ENCODE data around the gene NPAS3.

The NPAS3 gene

DNA sequence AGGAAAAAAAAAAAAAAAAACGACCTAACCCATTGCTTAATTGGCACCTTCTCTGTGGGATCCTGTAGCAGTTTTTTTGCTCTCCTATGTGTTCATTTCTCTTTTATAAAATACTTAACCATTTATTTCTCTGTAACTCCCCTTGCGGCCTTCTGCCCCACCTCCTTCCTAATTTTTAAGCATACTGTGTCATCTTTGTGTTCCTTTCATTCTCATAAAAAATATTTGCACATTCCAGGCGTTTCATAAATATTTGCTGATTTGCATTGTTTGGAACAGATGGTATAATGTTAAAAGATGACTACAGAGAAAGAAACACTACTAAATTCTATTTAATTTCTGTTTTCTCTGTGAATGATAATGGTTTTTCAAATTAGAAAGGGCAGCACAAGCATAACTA is 77.9 kb downstream of the NPAS3 start:
- no peak for DNase-seq (ENCODE audit: low read depth)

DNA sequence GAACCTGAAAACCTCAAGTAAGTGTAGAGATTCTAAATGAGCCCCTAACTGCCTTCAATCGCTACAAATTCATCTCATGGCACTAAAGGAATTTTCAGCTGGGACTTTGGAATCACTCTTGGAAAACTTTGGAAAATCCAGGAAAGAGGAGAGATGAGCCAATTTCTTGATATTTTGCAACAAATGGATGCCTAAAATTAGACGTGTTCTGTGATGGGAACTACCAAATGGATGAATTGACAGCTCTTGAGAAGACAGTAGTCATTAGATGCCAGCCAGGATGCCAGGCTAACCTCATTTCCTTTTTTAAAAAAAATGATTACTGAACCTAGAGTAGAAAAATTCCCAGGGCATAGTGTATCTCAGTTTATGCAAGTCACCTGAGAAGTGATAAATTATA is 78.3 kb downstream of the NPAS3 start:
- DNase-seq (ENCODE audit: low read depth) = no peak

DNA sequence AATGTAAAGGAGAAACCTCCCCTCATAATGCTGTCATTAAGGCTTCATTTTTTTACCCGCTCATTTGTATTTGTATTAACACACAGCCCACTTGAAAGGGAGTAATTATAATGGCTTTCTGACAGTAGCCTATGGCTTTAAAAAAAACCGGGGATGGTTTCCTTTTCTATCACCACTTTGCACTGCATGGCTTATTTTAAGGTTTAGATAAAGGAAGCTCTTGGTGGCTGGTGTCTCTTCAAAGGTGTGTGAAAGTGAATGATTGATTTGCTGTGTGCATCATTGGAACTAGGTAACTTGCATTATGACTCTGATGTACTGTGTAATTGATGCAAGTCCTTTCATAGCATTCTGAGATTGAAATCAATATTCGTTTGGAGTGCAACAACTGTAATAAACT is 80.7 kb downstream of the NPAS3 start:
- DNase-seq (ENCODE audit: low read depth) = no peak

DNA sequence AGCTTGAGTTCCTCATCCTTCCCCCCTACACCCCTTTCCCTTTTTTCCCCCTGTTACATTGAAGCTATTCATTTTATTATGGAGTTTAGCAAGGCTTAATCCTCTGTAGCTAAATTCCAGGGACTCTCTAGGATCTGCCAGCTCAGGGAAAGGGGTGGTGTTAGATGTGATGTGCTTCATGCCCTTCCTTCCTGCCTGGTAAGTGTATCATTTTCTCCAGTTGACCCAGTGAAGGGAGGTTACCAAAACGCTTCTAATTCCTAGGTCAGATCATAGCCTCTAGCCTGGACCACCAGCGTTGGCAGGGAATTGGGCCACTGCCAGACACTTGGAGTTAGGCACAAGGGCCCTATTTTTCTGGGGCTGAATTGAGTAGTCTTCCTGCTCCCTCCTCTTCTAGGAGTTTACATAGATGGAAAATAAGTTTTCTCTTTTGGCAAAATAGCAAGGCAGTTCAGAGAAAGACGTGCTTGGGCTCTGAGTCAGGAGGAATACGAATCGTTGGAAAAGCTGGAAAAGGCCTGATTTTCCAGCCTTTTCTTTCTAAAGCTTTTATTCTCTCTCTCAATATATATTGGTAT is 88.3 kb downstream of the NPAS3 start:
- no peak for DNase-seq (ENCODE audit: low read depth)

DNA sequence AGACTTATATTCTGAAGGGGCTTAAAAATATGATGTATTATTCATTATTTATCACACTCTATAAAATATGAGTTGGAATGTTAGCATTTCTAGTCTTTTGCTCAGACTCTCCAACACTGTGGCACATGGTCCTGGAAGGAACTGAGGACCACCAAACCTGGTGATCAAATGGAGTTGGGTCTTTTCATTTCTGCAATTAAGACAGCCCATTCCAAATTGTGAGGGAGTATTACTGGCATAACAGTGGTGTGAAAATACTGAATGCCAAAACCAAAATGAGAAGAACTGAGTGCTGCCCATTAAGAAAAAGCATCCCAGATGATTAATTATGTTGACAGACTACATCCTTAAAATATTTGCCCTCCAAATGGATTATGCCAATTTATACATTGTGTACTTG is 90.8 kb downstream of the NPAS3 start:
- DNase-seq (ENCODE audit: low read depth) = no peak

DNA sequence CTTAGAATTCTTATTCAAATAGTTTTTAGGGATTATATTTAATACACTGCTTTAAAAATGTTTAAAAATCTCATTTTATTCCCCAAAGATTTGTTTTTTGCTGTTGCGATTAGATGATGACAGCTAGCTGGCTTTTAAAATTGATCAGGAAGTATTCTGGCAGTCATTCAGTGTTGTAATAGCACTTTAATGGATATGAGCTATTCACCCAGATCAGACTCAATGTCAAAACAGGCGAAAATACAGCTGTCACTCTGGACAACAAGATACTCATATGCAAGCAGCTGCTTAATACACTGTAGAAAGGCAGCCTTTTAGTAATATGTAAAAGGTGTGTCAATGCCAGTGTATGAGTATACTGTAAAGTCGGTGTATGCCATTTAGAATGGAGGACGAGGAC is 91.7 kb downstream of the NPAS3 start:
- no peak for DNase-seq (ENCODE audit: low read depth)

DNA sequence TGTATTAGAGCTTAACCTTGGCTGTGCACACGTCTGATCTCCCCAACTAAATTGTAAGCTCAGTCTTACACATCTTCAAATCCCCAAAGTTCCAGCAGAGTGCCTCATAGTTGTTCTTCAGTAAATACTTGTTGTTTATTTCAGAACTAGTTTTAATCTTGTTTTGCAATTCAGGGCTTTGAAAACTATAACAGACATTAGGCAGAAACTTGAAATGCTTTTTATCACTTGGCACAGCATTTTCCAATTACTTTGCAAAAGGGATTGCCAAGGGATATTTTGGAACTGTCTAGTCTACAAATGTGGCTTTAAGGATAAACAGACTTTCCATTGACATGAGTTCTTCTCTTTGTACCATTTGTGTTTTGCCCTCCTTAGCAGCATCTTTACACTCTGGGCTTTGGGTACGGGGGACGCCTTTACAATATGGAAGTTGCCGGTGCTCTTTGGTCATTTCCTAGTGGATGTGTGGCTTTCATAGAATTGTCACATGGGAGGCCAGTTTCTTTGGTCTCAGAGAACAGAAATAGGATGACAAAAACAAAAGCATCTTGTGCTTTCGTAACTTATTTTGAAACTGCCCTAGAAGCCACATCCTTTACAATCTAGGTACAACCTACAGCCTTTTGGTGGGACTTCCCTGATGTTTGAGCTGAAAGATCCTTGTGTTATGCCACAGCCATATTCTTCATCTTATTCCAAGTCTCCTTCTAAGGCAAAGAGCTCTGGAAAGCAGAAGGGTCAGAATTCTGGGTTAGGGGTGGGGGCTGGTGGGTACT is 96.9 kb downstream of the NPAS3 start:
- DNase-seq (ENCODE audit: low read depth) = no peak

DNA sequence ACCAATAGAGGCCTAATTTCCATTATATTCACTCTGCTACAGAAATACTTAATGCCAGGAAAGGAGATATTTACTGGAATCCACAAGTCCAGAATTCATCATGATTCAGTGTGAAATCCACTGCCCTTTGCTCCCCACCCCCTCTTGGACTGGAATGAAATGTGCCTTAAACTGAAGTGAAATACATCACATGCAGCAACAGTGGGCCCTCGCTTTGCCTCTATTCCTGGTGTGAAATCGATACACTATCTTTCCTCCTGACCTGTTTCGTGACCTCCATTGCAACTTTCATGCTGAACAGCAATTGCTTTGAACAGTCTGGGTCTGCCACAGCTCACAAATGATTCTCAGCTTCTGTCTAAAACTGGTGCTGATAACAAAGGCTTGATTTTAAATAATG is 100.6 kb downstream of the NPAS3 start:
- DNase-seq (ENCODE audit: low read depth) = no peak

DNA sequence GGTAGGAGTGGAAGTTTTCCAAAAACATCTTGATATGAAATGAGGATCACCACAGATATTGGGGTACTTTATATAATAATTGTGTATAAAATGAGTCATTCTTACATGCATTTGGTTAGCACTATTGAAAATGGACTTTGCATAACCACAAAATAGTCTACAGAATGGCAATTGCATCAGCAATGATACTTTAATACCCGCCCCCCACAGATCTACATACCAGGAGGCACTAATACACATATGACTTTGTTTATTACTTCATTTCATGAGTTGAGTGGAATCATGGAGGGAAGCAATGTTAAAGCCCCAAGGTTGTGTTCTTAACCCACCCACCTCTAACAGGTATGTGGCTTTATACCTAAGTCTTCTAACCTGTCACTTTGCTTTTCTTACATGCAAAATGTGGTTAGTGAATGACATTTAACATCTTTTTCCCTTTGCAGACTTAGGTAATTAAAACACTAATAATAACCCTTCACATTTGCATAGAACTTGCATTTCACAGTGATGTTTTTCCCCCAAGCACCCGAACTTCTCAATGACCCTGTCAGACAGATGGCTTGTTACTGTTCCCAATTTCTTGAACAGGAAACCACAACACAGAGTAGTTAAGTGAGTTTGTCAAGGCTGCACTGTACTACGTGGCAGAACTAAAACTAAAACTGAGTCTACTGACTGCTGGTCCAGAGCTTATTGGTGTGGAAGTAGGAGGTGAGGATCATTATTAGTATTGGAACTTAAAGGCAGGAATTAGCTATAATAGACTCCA is 101.9 kb downstream of the NPAS3 start:
- no peak for DNase-seq (ENCODE audit: low read depth)

DNA sequence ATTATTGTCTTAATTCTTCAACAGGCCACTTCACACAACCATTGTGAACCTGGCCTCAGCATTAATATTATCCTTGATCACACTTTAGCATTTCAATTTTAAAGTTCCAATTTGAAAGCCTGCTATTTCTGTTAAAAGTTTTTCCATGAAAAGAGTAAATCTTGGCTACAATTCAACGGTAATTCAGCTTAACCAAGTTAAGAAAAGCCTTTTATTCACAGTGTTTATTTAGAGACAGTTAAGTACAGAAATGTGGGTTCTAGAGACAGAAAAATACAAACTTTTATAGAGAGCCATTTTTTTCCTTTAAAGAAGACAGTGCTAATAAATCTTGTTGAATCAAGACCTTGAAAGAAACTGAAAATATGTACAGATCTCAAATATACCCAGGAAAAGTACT is 103.9 kb downstream of the NPAS3 start:
- DNase-seq (ENCODE audit: low read depth) = no peak

DNA sequence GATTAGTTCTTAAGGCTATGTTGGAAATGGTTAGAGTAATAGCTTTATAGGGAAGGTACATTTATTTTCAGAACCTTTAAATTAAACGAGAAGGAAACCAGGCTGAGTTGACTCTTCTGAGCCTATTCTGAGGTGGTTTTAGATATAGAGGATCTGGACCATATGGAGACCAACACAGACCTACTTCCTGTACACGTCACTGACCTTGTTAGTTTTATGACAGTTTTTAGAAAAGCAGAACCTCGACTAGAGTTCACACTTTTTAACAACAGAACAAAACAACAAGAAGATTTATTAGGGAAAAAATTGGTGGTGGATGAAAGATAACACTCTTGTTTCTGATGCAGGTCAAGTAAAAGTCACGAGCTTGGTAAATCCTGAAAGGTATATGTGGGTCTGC is 107.1 kb downstream of the NPAS3 start:
- no peak for DNase-seq (ENCODE audit: low read depth)

DNA sequence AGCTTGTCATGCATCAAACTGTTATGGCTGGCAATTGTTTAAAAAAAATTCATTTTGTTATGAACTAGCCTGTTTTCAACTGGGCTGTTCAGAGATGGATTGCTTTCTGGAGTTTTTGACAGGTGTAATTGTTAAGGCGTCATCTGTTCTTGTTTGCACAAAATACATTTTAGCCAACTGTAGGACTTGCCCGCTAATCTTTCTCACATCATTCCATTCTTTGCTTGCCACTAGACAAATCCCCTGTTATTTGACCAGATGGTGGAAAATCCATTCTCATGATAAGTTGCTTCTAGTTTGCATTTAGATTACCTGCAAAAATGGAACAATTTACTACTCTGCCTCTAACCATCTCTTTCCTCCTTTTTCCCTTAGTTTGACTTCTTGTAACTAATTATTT is 114.3 kb downstream of the NPAS3 start:
- no peak for DNase-seq (ENCODE audit: low read depth)

DNA sequence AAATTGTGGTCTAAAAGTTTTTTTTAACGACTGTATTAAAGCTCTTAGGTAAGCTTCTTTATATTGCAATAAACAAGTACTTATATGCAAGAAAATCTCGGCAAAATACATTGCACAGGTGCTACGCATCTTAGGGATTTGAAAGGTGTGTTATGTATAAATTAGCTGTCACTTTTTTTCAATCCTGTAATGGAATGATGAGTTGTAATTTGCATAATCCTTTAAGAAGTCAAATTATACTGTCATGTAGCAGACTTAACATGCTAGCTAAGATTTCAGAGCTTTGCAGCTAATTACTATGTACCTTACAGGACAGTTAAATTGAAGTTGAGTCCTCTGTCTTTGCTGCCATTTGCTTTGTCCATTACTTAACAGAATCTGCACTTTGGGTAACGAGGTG is 117.5 kb downstream of the NPAS3 start:
- DNase-seq (ENCODE audit: low read depth) = no peak

DNA sequence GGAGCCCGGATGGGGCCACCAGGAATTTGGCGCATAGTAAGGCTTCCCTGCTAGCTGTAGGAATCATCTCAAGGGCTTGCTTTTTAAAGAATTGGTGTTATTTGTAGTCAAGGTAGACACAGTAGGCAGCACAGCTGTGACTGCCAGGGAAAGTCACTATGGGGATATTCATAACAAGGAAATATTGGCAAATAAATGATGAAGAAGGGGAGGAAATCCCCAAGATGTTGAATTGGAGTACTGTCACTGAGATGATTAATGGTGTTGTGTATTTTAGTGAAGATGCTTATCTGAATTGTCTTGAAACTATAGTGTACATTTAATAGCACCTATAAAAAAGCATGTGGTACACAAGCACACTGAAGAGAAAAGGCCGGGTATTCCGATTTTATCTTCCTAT is 118.9 kb downstream of the NPAS3 start:
- DNase-seq (ENCODE audit: low read depth) = no peak

DNA sequence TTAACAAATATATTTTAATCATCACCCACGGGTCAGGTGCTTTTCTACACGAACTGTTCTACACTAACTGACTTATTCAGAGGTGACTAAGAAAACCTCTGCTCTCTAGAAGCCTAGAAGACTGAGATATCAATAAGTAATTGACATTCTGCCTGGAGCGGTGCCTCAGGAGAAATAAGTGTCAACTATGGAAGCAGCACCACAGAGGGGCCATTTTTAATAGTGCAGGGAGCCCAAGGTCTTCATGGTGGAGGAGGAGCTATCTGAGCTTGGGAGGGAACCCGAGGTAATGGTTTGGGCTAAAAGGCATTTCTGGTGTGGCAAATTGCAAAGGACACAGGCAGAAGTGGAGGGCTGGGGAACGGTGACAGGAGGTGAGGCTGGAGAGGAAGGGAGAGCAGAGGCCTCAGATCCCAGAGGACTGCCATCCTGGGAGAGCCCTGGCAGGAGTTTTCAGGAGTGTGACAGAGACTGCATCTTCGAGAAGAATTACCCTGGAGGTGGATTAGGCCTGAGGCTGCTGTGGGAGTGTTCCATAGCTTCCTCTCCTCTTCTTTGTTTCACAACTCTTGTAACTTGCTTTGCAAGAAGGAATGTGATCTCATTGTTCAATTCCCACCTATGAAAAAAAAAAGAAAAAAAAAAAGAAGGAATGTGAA is 123.1 kb downstream of the NPAS3 start:
- DNase-seq (ENCODE audit: low read depth) = no peak

DNA sequence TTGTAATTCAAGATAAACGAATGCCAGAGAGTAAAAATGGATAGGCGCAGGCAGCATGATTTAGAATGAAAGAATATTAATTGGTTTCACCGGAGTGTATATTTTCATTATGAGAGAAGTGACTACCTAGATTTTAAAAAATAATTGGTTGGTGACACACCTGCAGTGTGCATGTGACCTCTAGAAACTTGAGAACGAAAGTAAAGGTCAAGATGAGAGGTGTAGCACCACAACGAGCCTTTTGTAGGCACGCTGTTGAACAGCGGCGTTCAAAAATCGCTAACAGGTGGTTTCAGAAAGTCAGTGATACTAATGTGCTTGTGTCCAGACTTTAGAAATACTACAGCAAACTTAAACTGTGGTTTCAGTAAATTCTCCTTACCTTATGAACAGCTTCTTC is 123.8 kb downstream of the NPAS3 start:
- DNase-seq (ENCODE audit: low read depth) = no peak

DNA sequence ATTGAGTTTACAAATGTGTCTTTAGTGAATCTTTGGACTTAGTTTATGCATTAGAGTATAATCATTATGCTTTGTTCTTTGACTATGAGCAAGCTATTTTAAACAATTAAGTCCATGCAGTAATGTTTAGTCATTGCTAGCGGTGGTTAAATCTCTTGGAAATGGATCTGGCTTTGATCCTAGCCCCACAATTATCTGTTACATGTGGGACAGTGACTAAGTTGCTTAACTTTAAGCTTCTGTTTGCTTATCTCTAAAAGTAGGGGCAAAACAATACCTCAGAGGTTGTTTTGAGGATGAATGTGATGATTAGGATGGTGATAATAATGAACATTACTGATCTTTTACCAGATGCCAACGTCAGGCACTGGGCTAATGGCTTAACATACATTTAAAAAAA is 124.2 kb downstream of the NPAS3 start:
- DNase-seq (ENCODE audit: low read depth) = no peak

DNA sequence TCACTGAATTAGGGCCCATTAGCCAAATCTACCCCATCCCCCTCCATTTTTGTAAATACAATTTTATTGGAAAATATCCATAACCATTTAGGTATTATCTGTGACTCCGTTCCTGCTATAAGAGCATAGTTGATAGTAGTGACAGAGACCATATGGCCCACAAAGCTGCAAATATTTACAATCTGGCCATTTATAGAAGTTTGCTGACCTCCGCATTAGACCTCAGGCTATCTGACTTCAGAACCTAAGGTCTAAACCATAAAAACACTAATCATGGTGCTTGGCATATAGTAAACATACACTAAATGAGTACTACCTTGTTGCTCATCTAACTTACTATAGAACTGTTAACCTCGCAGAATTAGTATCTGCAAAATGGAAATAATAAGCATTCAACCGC is 124.8 kb downstream of the NPAS3 start:
- DNase-seq (ENCODE audit: low read depth) = no peak

DNA sequence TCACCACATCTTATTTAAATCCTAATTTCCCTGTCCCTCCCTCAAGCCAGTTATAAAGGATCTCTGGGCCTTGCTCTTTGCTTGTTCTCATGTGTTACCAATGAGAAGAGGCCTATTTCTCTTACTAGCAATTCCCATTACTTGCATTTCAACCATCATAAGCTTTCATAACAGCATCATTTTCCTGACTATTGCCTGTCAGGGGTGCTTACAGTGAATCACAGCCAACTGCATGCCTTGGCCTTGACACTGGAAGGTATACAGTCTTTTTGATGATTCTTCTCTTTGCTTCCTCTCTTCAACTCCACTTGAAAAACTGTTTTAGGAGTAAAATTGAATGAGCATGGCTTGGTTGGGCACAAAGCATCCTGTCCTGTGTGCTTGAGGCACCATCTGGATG is 127.0 kb downstream of the NPAS3 start:
- DNase-seq (ENCODE audit: low read depth) = no peak

DNA sequence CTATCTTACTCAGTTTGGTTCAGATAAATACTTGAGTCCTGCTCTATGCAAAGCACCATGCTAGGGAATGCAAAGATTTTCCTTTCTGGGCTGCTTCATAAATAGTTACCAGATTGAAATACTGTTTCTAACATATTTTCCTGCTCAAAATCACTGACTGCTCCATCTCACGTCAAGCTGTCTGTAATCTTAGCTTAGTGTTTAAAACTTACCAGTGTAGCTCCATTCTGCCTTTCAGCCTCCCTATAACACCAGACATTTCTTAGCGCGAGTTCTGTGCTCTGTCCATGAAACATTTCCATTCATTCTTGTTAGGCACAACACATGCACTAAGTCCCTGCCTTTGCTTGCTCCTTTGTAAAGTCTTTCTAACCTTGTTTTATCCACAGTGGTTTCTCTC is 129.4 kb downstream of the NPAS3 start:
- DNase-seq (ENCODE audit: low read depth) = no peak

DNA sequence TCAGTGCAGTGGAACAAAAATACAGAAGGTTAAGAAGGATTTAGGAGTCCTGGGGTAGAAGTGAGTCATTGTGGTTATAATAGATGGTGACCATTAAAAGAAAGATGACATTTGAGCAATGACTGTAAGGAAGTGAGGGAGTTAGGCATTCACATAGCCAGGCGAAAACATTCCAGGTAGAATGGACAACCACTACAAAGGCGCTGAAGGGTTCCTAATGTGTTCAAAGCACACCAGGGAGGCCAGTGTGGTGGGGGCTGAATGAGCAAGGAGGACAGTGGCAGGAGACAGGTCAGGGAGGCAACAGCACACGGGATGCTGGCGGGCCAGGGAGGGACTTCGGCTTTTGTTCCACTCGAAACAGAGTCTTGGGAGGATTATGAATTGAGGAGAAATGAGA is 129.9 kb downstream of the NPAS3 start:
- DNase-seq (ENCODE audit: low read depth) = no peak

DNA sequence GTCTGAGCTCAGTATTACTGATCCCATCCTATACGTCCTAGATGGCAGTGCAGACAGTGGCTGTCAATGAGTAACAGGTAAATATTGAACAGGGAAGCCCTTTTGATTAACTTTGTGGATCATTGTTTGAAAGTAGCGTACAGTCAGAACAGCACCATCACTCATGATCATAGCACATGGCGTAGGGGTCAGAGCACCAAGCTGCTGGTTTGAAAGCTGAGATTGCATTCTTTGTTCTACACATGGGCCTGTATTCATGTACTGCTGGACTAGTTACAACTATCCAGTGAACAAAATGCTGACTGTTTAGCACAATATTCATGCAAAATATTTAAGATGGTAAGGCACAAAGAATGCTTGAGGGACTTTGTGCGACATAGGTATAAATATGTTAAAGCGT is 131.8 kb downstream of the NPAS3 start:
- DNase-seq (ENCODE audit: low read depth) = no peak

DNA sequence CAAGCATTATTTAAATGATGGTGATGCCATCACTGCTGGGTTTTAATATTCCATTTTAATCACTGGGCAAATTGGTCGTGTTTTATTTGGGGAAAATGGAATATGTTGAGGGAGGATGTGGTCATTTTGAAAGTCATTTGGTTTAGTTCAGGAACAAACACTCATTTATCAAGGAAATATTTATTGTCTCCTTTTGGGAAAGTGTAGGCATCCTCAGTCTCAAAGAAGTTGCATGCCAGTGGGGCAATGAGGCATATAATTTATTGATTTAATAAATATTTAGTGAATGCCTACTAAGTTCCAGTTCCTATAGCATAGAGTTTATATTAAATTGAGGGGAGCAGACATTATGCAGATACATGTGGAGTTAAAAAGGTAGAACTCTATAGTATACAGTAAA is 134.3 kb downstream of the NPAS3 start:
- DNase-seq (ENCODE audit: low read depth) = no peak
